ENCODE measurements around the gene C1D.

DNA sequence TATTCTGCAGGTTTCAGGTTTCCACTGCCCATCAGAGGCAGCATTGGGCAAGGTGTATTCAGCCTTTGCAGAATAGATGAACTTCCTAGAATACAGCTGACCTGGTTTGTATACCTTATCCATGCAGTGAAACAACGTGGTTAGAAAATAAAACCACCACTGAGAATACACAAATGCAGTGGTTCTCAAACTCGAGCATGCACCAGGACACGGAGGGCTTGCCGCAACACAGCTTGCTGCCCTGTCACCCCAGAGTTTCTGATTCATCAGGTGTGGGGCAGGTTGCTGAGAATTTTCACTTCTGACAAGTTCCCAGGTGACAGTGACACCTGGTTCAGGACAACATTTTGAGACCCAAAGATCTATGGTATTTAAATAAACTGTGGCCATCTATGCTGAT is 23.4 kb upstream of the C1D start:
- TF ChIP-seq, protein P1, sequence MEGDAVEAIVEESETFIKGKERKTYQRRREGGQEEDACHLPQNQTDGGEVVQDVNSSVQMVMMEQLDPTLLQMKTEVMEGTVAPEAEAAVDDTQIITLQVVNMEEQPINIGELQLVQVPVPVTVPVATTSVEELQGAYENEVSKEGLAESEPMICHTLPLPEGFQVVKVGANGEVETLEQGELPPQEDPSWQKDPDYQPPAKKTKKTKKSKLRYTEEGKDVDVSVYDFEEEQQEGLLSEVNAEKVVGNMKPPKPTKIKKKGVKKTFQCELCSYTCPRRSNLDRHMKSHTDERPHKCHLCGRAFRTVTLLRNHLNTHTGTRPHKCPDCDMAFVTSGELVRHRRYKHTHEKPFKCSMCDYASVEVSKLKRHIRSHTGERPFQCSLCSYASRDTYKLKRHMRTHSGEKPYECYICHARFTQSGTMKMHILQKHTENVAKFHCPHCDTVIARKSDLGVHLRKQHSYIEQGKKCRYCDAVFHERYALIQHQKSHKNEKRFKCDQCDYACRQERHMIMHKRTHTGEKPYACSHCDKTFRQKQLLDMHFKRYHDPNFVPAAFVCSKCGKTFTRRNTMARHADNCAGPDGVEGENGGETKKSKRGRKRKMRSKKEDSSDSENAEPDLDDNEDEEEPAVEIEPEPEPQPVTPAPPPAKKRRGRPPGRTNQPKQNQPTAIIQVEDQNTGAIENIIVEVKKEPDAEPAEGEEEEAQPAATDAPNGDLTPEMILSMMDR (IDR thresholded peaks at IDR 0.05 in 8 of 11, conservative IDR thresholded peaks at IDR 0.05 in 3 of 11): no peak
- no peak for TF ChIP-seq POLR2AphosphoS5 (IDR thresholded peaks at IDR 0.05)

Data from spleen (tissue), 7 donors.